ENCODE results near the gene ZCCHC9. TPM values are rescaled to one million over a fixed set of nuclear protein-coding genes. Genes with fewer than 3 reads are reported as not detected.
"Not testable (repeated sequence)": the region's sequence is repeated elsewhere in the genome, so short reads cannot be mapped to it uniquely, and the experiment has no call there.

ZCCHC9 gene
- total and polyA plus RNA-seq, 9 donors: 14.7 to 27.8 (median 20.7) TPM

GRCh38 chr5:81290146-81290545 lies 11.2 kb upstream of the ZCCHC9 start:
- Histone ChIP-seq H3K27ac (no peak overlapping the region), H3K4me3 (no peak overlapping the region), H3K9me3 (peaks cover 0 to 4% of the 10 kb centered on the region in 2 donors), H3K36me3 (no peaks in the 10 kb centered on the region), H3K27me3 (no peaks in the 10 kb centered on the region), H3K4me1 (ENCODE audit: insufficient read depth) (no peaks in the 10 kb centered on the region)
- intact Hi-C loops (cut with DNase I): loop anchor here in 2 of 4 donors (5.0 to 10.0 kb wide), 2 partner anchors 33 to 55 kb away; partner anchors contain the start of gene CKMT2 (in 1 of the 2)
- DNase-seq: no peak
- WGBS, 3 donors: 85 to 94% (median 93%) methylated on average over 1 of the region's 1 CpG
- TF ChIP-seq POLR2A (IDR thresholded peaks at IDR 0.05) (no peak), CTCF (IDR thresholded peaks at IDR 0.05) (no peak), EP300 (IDR thresholded peaks at IDR 0.05) (no peak)

GRCh38 chr5:81292130-81292529 lies 9.3 kb upstream of the ZCCHC9 start:
- TF ChIP-seq CTCF (IDR thresholded peaks at IDR 0.05) (no peak), POLR2A (IDR thresholded peaks at IDR 0.05) (no peak), EP300 (IDR thresholded peaks at IDR 0.05) (no peak)
- Histone ChIP-seq H3K4me3 (no peak overlapping the region), H3K36me3 (no peaks in the 10 kb centered on the region), H3K4me1 (ENCODE audit: insufficient read depth) (no peaks in the 10 kb centered on the region), H3K9me3 (peaks cover 0 to 4% of the 10 kb centered on the region in 2 donors), H3K27me3 (no peaks in the 10 kb centered on the region), H3K27ac (no peak overlapping the region)
- intact Hi-C loops (cut with DNase I): loop anchor here in 2 of 4 donors (5.0 to 10.0 kb wide), 2 partner anchors 35 to 57 kb away; partner anchors contain the start of gene CKMT2 (in 1 of the 2)
- WGBS, 3 donors: 92 to 96% (median 94%) methylated on average over 2 of the region's 2 CpGs
- DNase-seq: no peak

- not testable (repeated sequence) for DNase-seq; H3K4me3 ChIP-seq; H3K9me3 ChIP-seq; H3K27ac ChIP-seq; H3K4me1 ChIP-seq (ENCODE audit: insufficient read depth); H3K36me3 ChIP-seq; H3K27me3 ChIP-seq
- WGBS, 3 donors: 93 to 95% (median 95%) methylated on average over 5 of the region's 5 CpGs
- intact Hi-C loops (cut with DNase I): loop anchor here in 2 of 4 donors (5.0 to 10.0 kb wide), 2 partner anchors 37 to 59 kb away; partner anchors contain the start of gene CKMT2 (in 1 of the 2)
Observed at GRCh38 chr5:81294021-81294420, 7.4 kb upstream of the ZCCHC9 start.

GRCh38 chr5:81297531-81297930 lies 3.9 kb upstream of the ZCCHC9 start:
- Histone ChIP-seq H3K36me3 (no peaks in the 10 kb centered on the region), H3K4me1 (ENCODE audit: insufficient read depth) (peaks cover 7% of the 10 kb centered on the region), H3K9me3 (peaks cover 0 to 3% of the 10 kb centered on the region in 2 donors), H3K27me3 (no peaks in the 10 kb centered on the region), H3K4me3 (no peak overlapping the region), H3K27ac (no peak overlapping the region)
- no peak for DNase-seq
- 75 to 78% (median 78%) methylated on average over 4 of the region's 4 CpGs for WGBS, 3 donors
- TF ChIP-seq POLR2A (IDR thresholded peaks at IDR 0.05) (no peak), CTCF (IDR thresholded peaks at IDR 0.05) (no peak), EP300 (IDR thresholded peaks at IDR 0.05) (no peak)
- intact Hi-C loops (cut with DNase I): loop anchor here in 1 of 4 donors (10.0 kb wide), 1 partner anchor 63 kb away; the partner anchor contains the start of gene CKMT2

GRCh38 chr5:81300921-81301270 lies 491 bp upstream of the ZCCHC9 start:
- no peaks in the 10 kb centered on the region for H3K36me3 ChIP-seq
- peak overlapping the region; percentile 56 for H3K4me3 ChIP-seq
- no peaks in the 10 kb centered on the region for H3K27me3 ChIP-seq
- H3K4me1 ChIP-seq (ENCODE audit: insufficient read depth): peaks cover 10% of the 10 kb centered on the region
- TF ChIP-seq EP300 (IDR thresholded peaks at IDR 0.05) (no peak), POLR2A (IDR thresholded peaks at IDR 0.05) (no peak), CTCF (IDR thresholded peaks at IDR 0.05) (no peak)
- H3K27ac ChIP-seq: peak overlapping the region; percentile 72 to 76
- DNase-seq: no peak
- WGBS, 3 donors: 0 to 1% (median 0%) methylated on average over 2 of the region's 2 CpGs
- no peaks in the 10 kb centered on the region for H3K9me3 ChIP-seq
- intact Hi-C loops (cut with DNase I): no loop called here

Data from ovary (tissue), 9 donors.